GM12878 (cell line): ENCODE data around the gene CLEC16A. TPM values are rescaled to one million over a fixed set of nuclear protein-coding genes. Genes with fewer than 3 reads are reported as not detected.
A peak's percentile ranks its signal among the peaks of the same experiment; 100 is the strongest.

ENCODE experiments used
- BRCA1 ChIP-seq: IDR thresholded peaks from 2 replicates; pipeline ENCODE4 v1.6.1; 2011; ENCODE audit warnings: low read depth, low read length, improper control_type of control experiment
- CBFB ChIP-seq: IDR thresholded peaks from 2 replicates; pipeline ENCODE4 v1.6.1; 2016; ENCODE audit warnings: antibody characterized with exemption, low read depth
- CHD4 ChIP-seq: fragments of 200-600 bp; sonication (generic); IDR thresholded peaks from 2 replicates; pipeline ENCODE4 v1.6.1; 2016; ENCODE audit warnings: mild to moderate bottlenecking
- CREB1 ChIP-seq: IDR thresholded peaks from 2 replicates; pipeline ENCODE4 v1.6.1; 2012; ENCODE audit warnings: low read depth, mild to moderate bottlenecking, inconsistent platforms
- EED ChIP-seq: sonication (generic); IDR thresholded peaks from 2 replicates; pipeline ENCODE4 v1.6.1; 2016; ENCODE audit warnings: antibody characterized with exemption, low read depth
- JUNB ChIP-seq: IDR thresholded peaks from 2 replicates; pipeline ENCODE4 v1.6.1; 2016; ENCODE audit warnings: antibody characterized with exemption, mild to moderate bottlenecking
- KDM1A ChIP-seq: fragments of 200-600 bp; sonication (generic); IDR thresholded peaks from 2 replicates; pipeline ENCODE4 v1.6.1; 2016; ENCODE audit warnings: borderline replicate concordance
- MXI1 ChIP-seq: fragments of 150-350 bp; IDR thresholded peaks from 2 replicates; pipeline ENCODE4 v1.6.1; 2011; ENCODE audit warnings: low read depth, mild to moderate bottlenecking, inconsistent platforms, low read length, improper control_type of control experiment
- NBN ChIP-seq: fragments of 450-650 bp; IDR thresholded peaks from 2 replicates; pipeline ENCODE4 v1.6.1; 2016
- NRF1 ChIP-seq: conservative IDR thresholded peaks from 2 replicates; pipeline ENCODE4 v1.6.1; 2011; ENCODE audit warnings: mild to moderate bottlenecking, low read depth, low read length, improper control_type of control experiment
- POLR2AphosphoS5 ChIP-seq: IDR thresholded peaks from 2 replicates; pipeline ENCODE4 v1.6.1; 2011; ENCODE audit warnings: mild to moderate bottlenecking, low read length, inconsistent platforms
- RELA ChIP-seq: fragments of 450-650 bp; IDR thresholded peaks from 2 replicates; pipeline ENCODE4 v1.8.0; 2014; ENCODE audit warnings: borderline replicate concordance; ENCODE audit not compliant: partially characterized antibody
- STAT3 ChIP-seq: IDR thresholded peaks from 2 replicates; pipeline ENCODE4 v1.6.1; 2011; ENCODE audit warnings: low read depth, low read length, improper control_type of control experiment
- WRNIP1 ChIP-seq: IDR thresholded peaks from 2 replicates; pipeline ENCODE4 v1.6.1; 2011; ENCODE audit warnings: low read depth, low read length, improper control_type of control experiment, borderline replicate concordance
- ZBED1 ChIP-seq: IDR thresholded peaks from 2 replicates; pipeline ENCODE4 v1.6.1; 2016; ENCODE audit warnings: borderline replicate concordance
- polyA plus RNA-seq, 11 experiments: library from polyadenylated mRNA; depleted of rRNA in 4 of 11; unstranded in 6 of 11; stranded (reverse) in 5 of 11; fragments of >200 nt; fragmentation: Nextera tagmentation in 4 of 11; fragmentation: Illumina TruSeq in 1 of 11; extraction: Ambion mirVana in 4 of 11; extraction: Trizol in 1 of 11; gene quantifications; 1 replicate in 1 of 11; 2 replicates in 10 of 11; pipeline versions ENCODE4 v1.2.1 to v1.2.3, GENCODE V29; 2011 to 2016; ENCODE audit warnings: inconsistent platforms in 2 of 11, missing spikeins in 2 of 11, low read depth in 1 of 11
- total RNA-seq, 4 experiments: library from RNA; depleted of rRNA in 3 of 4; stranded (reverse); fragments of >200 nt in 3 of 4; fragmentation: Illumina TruSeq in 1 of 4; extraction: Trizol in 1 of 4; gene quantifications; 2 replicates each; pipeline versions ENCODE4 v1.2.1 to v1.2.3, GENCODE V29; 2013 to 2021
- TF ChIP-seq, protein P1 (sequence below): fragments of 450-650 bp; formaldehyde crosslinking; IDR thresholded peaks from 2 replicates; pipeline ENCODE4 v1.4.0; 2020; ENCODE audit warnings: mild to moderate bottlenecking, moderate library complexity
- TF ChIP-seq, protein P2 (sequence below): fragments of 450-650 bp; IDR thresholded peaks from 2 replicates; pipeline ENCODE4 v1.6.1; 2017; ENCODE audit warnings: mild to moderate bottlenecking
- TF ChIP-seq, protein P3 (sequence below): fragments of 450-650 bp; IDR thresholded peaks from 2 replicates; pipeline ENCODE4 v1.6.1; 2017; ENCODE audit warnings: mild to moderate bottlenecking, low read depth, inconsistent platforms; ENCODE audit not compliant: poor library complexity, severe bottlenecking
- TF ChIP-seq, protein P4 (sequence below): fragments of 450-650 bp; IDR thresholded peaks from 2 replicates; pipeline ENCODE4 v1.6.1; 2016; ENCODE audit warnings: mild to moderate bottlenecking
- TF ChIP-seq, protein P5 (sequence below): IDR thresholded peaks from 2 replicates; pipeline ENCODE4 v1.6.1; 2011; ENCODE audit warnings: mild to moderate bottlenecking, low read depth, low read length, moderate library complexity; ENCODE audit not compliant: insufficient replicate concordance

CLEC16A gene
- total and polyA plus RNA-seq, 10 of the 15 experiments (the other 5 are each of a cell fraction or from before 2014, with no cell fraction given) = 1.5 to 28.8 (median 19.2) TPM

DNA sequence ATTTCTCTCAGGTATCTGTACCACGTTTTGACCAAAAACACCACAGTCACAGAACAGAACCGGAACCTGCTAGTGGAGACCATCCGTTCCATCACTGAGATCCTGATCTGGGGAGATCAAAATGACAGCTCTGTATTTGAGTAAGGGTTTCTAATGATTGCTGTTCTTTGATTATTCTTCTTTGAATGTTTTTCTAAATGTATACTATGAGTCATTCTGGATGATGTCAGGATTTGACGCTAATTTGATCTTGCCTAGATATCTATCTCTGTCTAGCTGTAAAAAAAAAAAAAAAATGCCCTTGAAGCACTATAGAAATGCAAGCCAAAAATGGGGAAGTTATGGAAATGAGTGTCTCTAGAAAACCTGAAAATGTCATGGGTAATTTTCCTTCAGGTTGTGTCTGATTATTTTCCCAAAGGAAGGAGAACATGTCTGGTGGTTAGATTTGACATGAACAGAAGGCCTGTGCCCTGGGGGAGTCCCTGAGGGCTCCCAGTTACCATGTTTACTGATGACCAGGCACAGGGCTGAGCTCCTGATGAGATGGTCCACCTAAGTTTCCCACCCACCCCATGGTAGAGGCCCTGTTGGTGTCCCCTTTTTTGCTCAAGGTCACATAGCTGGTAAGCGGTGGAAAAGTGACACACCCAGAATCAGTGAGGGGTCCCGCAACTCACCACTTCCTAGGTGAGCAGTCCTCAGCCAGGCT lies 13.6 kb downstream of the CLEC16A start (continued):
- TF ChIP-seq, protein P1, sequence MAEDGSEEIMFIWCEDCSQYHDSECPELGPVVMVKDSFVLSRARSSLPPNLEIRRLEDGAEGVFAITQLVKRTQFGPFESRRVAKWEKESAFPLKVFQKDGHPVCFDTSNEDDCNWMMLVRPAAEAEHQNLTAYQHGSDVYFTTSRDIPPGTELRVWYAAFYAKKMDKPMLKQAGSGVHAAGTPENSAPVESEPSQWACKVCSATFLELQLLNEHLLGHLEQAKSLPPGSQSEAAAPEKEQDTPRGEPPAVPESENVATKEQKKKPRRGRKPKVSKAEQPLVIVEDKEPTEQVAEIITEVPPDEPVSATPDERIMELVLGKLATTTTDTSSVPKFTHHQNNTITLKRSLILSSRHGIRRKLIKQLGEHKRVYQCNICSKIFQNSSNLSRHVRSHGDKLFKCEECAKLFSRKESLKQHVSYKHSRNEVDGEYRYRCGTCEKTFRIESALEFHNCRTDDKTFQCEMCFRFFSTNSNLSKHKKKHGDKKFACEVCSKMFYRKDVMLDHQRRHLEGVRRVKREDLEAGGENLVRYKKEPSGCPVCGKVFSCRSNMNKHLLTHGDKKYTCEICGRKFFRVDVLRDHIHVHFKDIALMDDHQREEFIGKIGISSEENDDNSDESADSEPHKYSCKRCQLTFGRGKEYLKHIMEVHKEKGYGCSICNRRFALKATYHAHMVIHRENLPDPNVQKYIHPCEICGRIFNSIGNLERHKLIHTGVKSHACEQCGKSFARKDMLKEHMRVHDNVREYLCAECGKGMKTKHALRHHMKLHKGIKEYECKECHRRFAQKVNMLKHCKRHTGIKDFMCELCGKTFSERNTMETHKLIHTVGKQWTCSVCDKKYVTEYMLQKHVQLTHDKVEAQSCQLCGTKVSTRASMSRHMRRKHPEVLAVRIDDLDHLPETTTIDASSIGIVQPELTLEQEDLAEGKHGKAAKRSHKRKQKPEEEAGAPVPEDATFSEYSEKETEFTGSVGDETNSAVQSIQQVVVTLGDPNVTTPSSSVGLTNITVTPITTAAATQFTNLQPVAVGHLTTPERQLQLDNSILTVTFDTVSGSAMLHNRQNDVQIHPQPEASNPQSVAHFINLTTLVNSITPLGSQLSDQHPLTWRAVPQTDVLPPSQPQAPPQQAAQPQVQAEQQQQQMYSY = no peak
- TF ChIP-seq CHD4 (no peak), WRNIP1 (no peak), BRCA1 (no peak), JUNB (peak; percentile 89), RELA (no peak), CREB1 (peak; percentile 50; the same call in 1 of the 2 replicates), STAT3 (no peak), CBFB (no peak), MXI1 (no peak), ZBED1 (no peak; the same call in 1 of the 2 replicates), EED (peak; percentile 48), KDM1A (no peak), POLR2AphosphoS5 (no peak), NBN (0 out of 2 replicates have a peak, but pooled peaks have one; percentile 54), NRF1 (no peak)
- TF ChIP-seq, protein P2, sequence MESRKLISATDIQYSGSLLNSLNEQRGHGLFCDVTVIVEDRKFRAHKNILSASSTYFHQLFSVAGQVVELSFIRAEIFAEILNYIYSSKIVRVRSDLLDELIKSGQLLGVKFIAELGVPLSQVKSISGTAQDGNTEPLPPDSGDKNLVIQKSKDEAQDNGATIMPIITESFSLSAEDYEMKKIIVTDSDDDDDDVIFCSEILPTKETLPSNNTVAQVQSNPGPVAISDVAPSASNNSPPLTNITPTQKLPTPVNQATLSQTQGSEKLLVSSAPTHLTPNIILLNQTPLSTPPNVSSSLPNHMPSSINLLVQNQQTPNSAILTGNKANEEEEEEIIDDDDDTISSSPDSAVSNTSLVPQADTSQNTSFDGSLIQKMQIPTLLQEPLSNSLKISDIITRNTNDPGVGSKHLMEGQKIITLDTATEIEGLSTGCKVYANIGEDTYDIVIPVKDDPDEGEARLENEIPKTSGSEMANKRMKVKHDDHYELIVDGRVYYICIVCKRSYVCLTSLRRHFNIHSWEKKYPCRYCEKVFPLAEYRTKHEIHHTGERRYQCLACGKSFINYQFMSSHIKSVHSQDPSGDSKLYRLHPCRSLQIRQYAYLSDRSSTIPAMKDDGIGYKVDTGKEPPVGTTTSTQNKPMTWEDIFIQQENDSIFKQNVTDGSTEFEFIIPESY = no peak
- TF ChIP-seq, protein P3, sequence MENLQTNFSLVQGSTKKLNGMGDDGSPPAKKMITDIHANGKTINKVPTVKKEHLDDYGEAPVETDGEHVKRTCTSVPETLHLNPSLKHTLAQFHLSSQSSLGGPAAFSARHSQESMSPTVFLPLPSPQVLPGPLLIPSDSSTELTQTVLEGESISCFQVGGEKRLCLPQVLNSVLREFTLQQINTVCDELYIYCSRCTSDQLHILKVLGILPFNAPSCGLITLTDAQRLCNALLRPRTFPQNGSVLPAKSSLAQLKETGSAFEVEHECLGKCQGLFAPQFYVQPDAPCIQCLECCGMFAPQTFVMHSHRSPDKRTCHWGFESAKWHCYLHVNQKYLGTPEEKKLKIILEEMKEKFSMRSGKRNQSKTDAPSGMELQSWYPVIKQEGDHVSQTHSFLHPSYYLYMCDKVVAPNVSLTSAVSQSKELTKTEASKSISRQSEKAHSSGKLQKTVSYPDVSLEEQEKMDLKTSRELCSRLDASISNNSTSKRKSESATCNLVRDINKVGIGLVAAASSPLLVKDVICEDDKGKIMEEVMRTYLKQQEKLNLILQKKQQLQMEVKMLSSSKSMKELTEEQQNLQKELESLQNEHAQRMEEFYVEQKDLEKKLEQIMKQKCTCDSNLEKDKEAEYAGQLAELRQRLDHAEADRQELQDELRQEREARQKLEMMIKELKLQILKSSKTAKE = peak; percentile 35
- TF ChIP-seq, protein P4, sequence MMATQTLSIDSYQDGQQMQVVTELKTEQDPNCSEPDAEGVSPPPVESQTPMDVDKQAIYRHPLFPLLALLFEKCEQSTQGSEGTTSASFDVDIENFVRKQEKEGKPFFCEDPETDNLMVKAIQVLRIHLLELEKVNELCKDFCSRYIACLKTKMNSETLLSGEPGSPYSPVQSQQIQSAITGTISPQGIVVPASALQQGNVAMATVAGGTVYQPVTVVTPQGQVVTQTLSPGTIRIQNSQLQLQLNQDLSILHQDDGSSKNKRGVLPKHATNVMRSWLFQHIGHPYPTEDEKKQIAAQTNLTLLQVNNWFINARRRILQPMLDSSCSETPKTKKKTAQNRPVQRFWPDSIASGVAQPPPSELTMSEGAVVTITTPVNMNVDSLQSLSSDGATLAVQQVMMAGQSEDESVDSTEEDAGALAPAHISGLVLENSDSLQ = peak; percentile 79
- TF ChIP-seq, protein P5, sequence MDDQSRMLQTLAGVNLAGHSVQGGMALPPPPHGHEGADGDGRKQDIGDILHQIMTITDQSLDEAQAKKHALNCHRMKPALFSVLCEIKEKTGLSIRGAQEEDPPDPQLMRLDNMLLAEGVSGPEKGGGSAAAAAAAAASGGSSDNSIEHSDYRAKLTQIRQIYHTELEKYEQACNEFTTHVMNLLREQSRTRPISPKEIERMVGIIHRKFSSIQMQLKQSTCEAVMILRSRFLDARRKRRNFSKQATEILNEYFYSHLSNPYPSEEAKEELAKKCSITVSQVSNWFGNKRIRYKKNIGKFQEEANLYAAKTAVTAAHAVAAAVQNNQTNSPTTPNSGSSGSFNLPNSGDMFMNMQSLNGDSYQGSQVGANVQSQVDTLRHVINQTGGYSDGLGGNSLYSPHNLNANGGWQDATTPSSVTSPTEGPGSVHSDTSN = no peak
